ENCODE measurements around the gene C1orf226. TPM values are rescaled to one million over a fixed set of nuclear protein-coding genes. Genes with fewer than 3 reads are reported as not detected.

The C1orf226 gene
- total RNA-seq, 4 donors from 2014 or later = 1.3 to 24.4 (median 4.8) TPM

GRCh38 chr1:162384116-162384515, 2.6 kb downstream of the C1orf226 start:
- DNase-seq = no peak
- Histone ChIP-seq H3K4me1 (no peaks in the 10 kb centered on the region), H3K36me3 (no peaks in the 10 kb centered on the region), H3K9me3 (no peaks in the 10 kb centered on the region), H3K4me3 (no peak overlapping the region), H3K27me3 (no peaks in the 10 kb centered on the region), H3K27ac (no peak overlapping the region)
- intact Hi-C loops (cut with DNase I; ENCODE audit: low total_unique reads) = no loop called here
- TF ChIP-seq POLR2A (IDR thresholded peaks at IDR 0.05) = no peak
- TF ChIP-seq CTCF (IDR thresholded peaks at IDR 0.05) = no peak

GRCh38 chr1:162384601-162385279, 3.2 kb downstream of the C1orf226 start:
- Histone ChIP-seq H3K27ac (no peak overlapping the region), H3K27me3 (no peaks in the 10 kb centered on the region), H3K36me3 (no peaks in the 10 kb centered on the region), H3K4me3 (no peak overlapping the region), H3K4me1 (no peaks in the 10 kb centered on the region), H3K9me3 (no peaks in the 10 kb centered on the region)
- TF ChIP-seq CTCF (IDR thresholded peaks at IDR 0.05) = no peak
- TF ChIP-seq POLR2A (IDR thresholded peaks at IDR 0.05) = no peak
- DNase-seq = no peak
- intact Hi-C loops (cut with DNase I; ENCODE audit: low total_unique reads) = no loop called here

- Histone ChIP-seq H3K27ac (no peak overlapping the region), H3K4me3 (no peak overlapping the region), H3K36me3 (no peaks in the 10 kb centered on the region), H3K4me1 (no peaks in the 10 kb centered on the region), H3K9me3 (no peaks in the 10 kb centered on the region), H3K27me3 (no peaks in the 10 kb centered on the region)
- intact Hi-C loops (cut with DNase I; ENCODE audit: low total_unique reads) = no loop called here
- DNase-seq = no peak
- no peak for TF ChIP-seq POLR2A (IDR thresholded peaks at IDR 0.05)
- no peak for TF ChIP-seq CTCF (IDR thresholded peaks at IDR 0.05)
Measured at GRCh38 chr1:162385280-162385623, 3.7 kb downstream of the C1orf226 start.

GRCh38 chr1:162385702-162386101, 4.2 kb downstream of the C1orf226 start:
- no peaks in the 10 kb centered on the region for H3K27me3 ChIP-seq
- H3K36me3 ChIP-seq = no peaks in the 10 kb centered on the region
- TF ChIP-seq POLR2A (IDR thresholded peaks at IDR 0.05) (no peak), CTCF (IDR thresholded peaks at IDR 0.05) (no peak)
- intact Hi-C loops (cut with DNase I; ENCODE audit: low total_unique reads) = no loop called here
- no peak overlapping the region for H3K27ac ChIP-seq
- no peak overlapping the region for H3K4me3 ChIP-seq
- H3K4me1 ChIP-seq = no peaks in the 10 kb centered on the region
- H3K9me3 ChIP-seq = no peaks in the 10 kb centered on the region
- no peak for DNase-seq

GRCh38 chr1:162386292-162387225, 5.0 kb downstream of the C1orf226 start:
- no peak for DNase-seq
- no peak overlapping the region for H3K4me3 ChIP-seq
- no peaks in the 10 kb centered on the region for H3K36me3 ChIP-seq
- H3K4me1 ChIP-seq = no peaks in the 10 kb centered on the region
- no peaks in the 10 kb centered on the region for H3K27me3 ChIP-seq
- intact Hi-C loops (cut with DNase I; ENCODE audit: low total_unique reads) = no loop called here
- H3K27ac ChIP-seq = no peak overlapping the region
- no peak for TF ChIP-seq POLR2A (IDR thresholded peaks at IDR 0.05)
- no peak for TF ChIP-seq CTCF (IDR thresholded peaks at IDR 0.05)
- no peaks in the 10 kb centered on the region for H3K9me3 ChIP-seq

Measured in uterus (tissue), 4 donors.